Hepatocyte (in vitro differentiated cells): ENCODE results near the gene RIBC2. TPM values are rescaled to one million over a fixed set of nuclear protein-coding genes. Genes with fewer than 3 reads are reported as not detected.
"Not testable (repeated sequence)": the region's sequence is repeated elsewhere in the genome, so short reads cannot be mapped to it uniquely, and the experiment has no call there.

Source experiments
- DNase-seq: peaks from one replicate; pipeline ENCODE4 v3.0.0-alpha.2; 2016; ENCODE audit warnings: low spot score
- H2AFZ ChIP-seq: fragments of 200-600 bp; sonication (generic); 2 replicates; pipeline ENCODE4 v1.6.0; 2016; ENCODE audit warnings: antibody characterized with exemption, mild to moderate bottlenecking
- H3K27ac ChIP-seq: fragments of 200-600 bp; sonication (generic); 2 replicates; pipeline ENCODE4 v1.5.1; 2016; ENCODE audit warnings: mild to moderate bottlenecking
- H3K27me3 ChIP-seq: fragments of 200-600 bp; sonication (generic); 2 replicates; pipeline ENCODE4 v1.6.1; 2016
- H3K36me3 ChIP-seq: fragments of 200-600 bp; sonication (generic); replicated peaks from 2 replicates; pipeline ENCODE4 v1.5.1; 2016; ENCODE audit warnings: low read depth; ENCODE audit not compliant: insufficient read depth
- H3K4me1 ChIP-seq: fragments of 200-600 bp; sonication (generic); 2 replicates; pipeline ENCODE4 v1.5.1; 2016; ENCODE audit warnings: mild to moderate bottlenecking, moderate library complexity; ENCODE audit not compliant: insufficient read depth
- H3K4me2 ChIP-seq: fragments of 200-600 bp; sonication (generic); 2 replicates; pipeline ENCODE4 v1.6.0; 2016
- H3K4me3 ChIP-seq: fragments of 200-600 bp; sonication (generic); 2 replicates; pipeline ENCODE4 v1.5.1; 2016; ENCODE audit warnings: mild to moderate bottlenecking
- H3K79me2 ChIP-seq: fragments of 200-600 bp; sonication (generic); 2 replicates; pipeline ENCODE4 v1.6.0; 2017; ENCODE audit warnings: mild to moderate bottlenecking
- H3K9me2 ChIP-seq: fragments of 200-600 bp; sonication (generic); replicated peaks from 2 replicates; pipeline ENCODE4 v1.6.0; 2017; ENCODE audit warnings: mild to moderate bottlenecking; ENCODE audit not compliant: insufficient read depth
- H3K9me3 ChIP-seq: fragments of 200-600 bp; sonication (generic); 2 replicates; pipeline ENCODE4 v1.5.1; 2016; ENCODE audit warnings: low read depth, mild to moderate bottlenecking
- H4K20me1 ChIP-seq: fragments of 200-600 bp; sonication (generic); 2 replicates; pipeline ENCODE4 v1.6.0; 2016; ENCODE audit warnings: mild to moderate bottlenecking; ENCODE audit not compliant: insufficient read depth, poor library complexity, severe bottlenecking
- EZH2 ChIP-seq: fragments of 200-600 bp; sonication (generic); IDR thresholded peaks from 2 replicates; pipeline ENCODE4 v1.6.1; 2016; ENCODE audit warnings: antibody characterized with exemption, mild to moderate bottlenecking, borderline replicate concordance
- EZH2phosphoT487 ChIP-seq: fragments of 200-600 bp; sonication (generic); IDR thresholded peaks from one replicate; pipeline ENCODE4 v1.6.1; 2018; ENCODE audit warnings: antibody characterized with exemption, mild to moderate bottlenecking, low read depth, moderate library complexity; ENCODE audit not compliant: unreplicated experiment, severe bottlenecking
- WGBS: methylation state at CpG from one replicate; pipeline ENCODE4 v1.1.6; 2016; ENCODE audit warnings: low lambda C conversion rate; ENCODE audit errors: missing lambda C conversion rate; 5-methylcytosine and 5-hydroxymethylcytosine counted together
- polyA plus RNA-seq: library from polyadenylated mRNA; unstranded; fragments of >200 nt; fragmentation: Nextera tagmentation; extraction: Ambion mirVana; gene quantifications from 2 replicates; pipeline ENCODE4 v1.2.1, GENCODE V29; 2016
- total RNA-seq: library from RNA; depleted of rRNA; stranded (reverse); fragments of >200 nt; gene quantifications from 2 replicates; pipeline ENCODE4 v1.2.3, GENCODE V29; 2014
- TF ChIP-seq, protein P1 (sequence below): fragments of 200-600 bp; sonication (generic); IDR thresholded peaks from 2 replicates; pipeline ENCODE4 v1.5.1; 2016; ENCODE audit warnings: antibody characterized with exemption, mild to moderate bottlenecking; ENCODE audit not compliant: poor library complexity

Gene RIBC2
- total and polyA plus RNA-seq, 2 experiments from 2014 or later = 0.50 to 0.56 TPM

DNA sequence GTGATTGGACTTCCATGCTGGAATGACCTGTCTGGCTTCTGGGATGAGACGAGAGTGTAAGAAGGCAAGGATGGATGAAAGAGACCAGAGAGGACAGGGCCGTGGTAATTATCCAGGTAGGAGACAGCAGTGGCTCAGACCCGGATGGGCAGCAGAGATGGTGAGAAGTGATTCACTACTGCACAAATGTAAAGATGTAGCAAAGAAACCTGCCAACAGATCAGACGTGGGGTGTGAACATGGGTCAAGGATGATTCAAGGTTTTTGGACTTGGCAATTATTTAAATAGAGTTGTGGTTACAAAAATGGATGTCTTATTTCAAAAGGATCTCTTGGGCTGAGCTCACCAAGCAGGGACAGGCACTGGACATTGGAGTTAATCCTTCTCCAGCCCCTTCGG lies 32.7 kb downstream of the RIBC2 start:
- H3K9me2 ChIP-seq = no peaks in the 10 kb centered on the region
- H3K4me2 ChIP-seq = no peak overlapping the region
- no peaks in the 10 kb centered on the region for H4K20me1 ChIP-seq
- no peak overlapping the region for H2AFZ ChIP-seq
- WGBS = 87% methylated on average over 5 of the region's 5 CpGs
- peaks cover 34% of the 10 kb centered on the region for H3K4me1 ChIP-seq
- no peaks in the 10 kb centered on the region for H3K27me3 ChIP-seq
- no peaks in the 10 kb centered on the region for H3K9me3 ChIP-seq
- no peak overlapping the region for H3K4me3 ChIP-seq
- H3K79me2 ChIP-seq = no peaks in the 10 kb centered on the region
- H3K27ac ChIP-seq = no peak overlapping the region
- TF ChIP-seq, protein P1, sequence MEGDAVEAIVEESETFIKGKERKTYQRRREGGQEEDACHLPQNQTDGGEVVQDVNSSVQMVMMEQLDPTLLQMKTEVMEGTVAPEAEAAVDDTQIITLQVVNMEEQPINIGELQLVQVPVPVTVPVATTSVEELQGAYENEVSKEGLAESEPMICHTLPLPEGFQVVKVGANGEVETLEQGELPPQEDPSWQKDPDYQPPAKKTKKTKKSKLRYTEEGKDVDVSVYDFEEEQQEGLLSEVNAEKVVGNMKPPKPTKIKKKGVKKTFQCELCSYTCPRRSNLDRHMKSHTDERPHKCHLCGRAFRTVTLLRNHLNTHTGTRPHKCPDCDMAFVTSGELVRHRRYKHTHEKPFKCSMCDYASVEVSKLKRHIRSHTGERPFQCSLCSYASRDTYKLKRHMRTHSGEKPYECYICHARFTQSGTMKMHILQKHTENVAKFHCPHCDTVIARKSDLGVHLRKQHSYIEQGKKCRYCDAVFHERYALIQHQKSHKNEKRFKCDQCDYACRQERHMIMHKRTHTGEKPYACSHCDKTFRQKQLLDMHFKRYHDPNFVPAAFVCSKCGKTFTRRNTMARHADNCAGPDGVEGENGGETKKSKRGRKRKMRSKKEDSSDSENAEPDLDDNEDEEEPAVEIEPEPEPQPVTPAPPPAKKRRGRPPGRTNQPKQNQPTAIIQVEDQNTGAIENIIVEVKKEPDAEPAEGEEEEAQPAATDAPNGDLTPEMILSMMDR = no peak
- TF ChIP-seq EZH2 (no peak), EZH2phosphoT487 (no peak)
- DNase-seq = no peak
- H3K36me3 ChIP-seq = no peaks in the 10 kb centered on the region

GRCh38 chr22:45447596-45447995 lies 34.1 kb downstream of the RIBC2 start:
- not testable (repeated sequence) for H2AFZ ChIP-seq, H4K20me1 ChIP-seq, H3K79me2 ChIP-seq, H3K4me2 ChIP-seq, H3K9me2 ChIP-seq, H3K36me3 ChIP-seq, H3K27me3 ChIP-seq, H3K4me3 ChIP-seq, H3K27ac ChIP-seq, DNase-seq, H3K9me3 ChIP-seq
- WGBS = 99% methylated on average over 4 of the region's 4 CpGs
- H3K4me1 ChIP-seq = peaks cover 34% of the 10 kb centered on the region

- Histone ChIP-seq H3K36me3 (no peaks in the 10 kb centered on the region), H3K4me1 (peaks cover 37% of the 10 kb centered on the region), H3K4me2 (no peak overlapping the region), H3K27me3 (no peaks in the 10 kb centered on the region), H3K27ac (no peak overlapping the region), H2AFZ (no peak overlapping the region), H3K9me3 (no peaks in the 10 kb centered on the region), H4K20me1 (no peaks in the 10 kb centered on the region), H3K9me2 (no peaks in the 10 kb centered on the region), H3K4me3 (no peak overlapping the region), H3K79me2 (no peaks in the 10 kb centered on the region)
- no peak for DNase-seq
- 84% methylated on average over 9 of the region's 9 CpGs for WGBS
- no peak for TF ChIP-seq EZH2
- TF ChIP-seq, protein P1 = no peak
- no peak for TF ChIP-seq EZH2phosphoT487
These were observed 34.9 kb downstream of the RIBC2 start for GRCh38 chr22:45448431-45448830.

DNA sequence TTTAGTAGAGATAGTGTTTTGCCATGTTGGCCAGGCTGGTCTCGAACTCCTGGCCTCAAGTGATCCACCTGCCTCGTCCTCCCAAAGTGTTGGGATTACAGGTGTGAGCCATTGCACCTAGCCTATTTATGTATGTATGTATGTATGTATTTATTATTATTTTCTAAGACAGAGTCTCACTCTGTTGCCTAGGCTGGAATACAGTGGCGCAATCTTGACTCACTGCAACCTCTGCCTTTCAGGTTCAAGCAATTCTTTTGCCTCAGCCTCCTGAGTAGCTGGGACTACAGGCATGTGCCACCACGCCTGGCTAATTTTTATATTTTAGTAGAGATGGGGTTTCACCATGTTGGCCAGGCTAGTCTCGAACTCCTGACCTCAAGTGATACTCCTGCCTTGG lies 35.9 kb downstream of the RIBC2 start:
- not testable (repeated sequence) for H4K20me1 ChIP-seq, H3K4me3 ChIP-seq, DNase-seq, H3K9me3 ChIP-seq, H3K27me3 ChIP-seq, H3K4me2 ChIP-seq, H2AFZ ChIP-seq, H3K9me2 ChIP-seq, H3K36me3 ChIP-seq, H3K79me2 ChIP-seq
- peak overlapping the region; percentile 86 for H3K27ac ChIP-seq
- H3K4me1 ChIP-seq = peaks cover 36% of the 10 kb centered on the region
- WGBS = 98% methylated on average over 5 of the region's 5 CpGs
